LNCaP clone FGC (cell line): ENCODE measurements around the gene IGDCC3.

Experiments
- DNase-seq: peaks from one replicate; pipeline ENCODE4 v3.0.0-alpha.2; 2011; ENCODE audit warnings: low read depth
- H3K4me3 ChIP-seq: 2 replicates; pipeline ENCODE4 v1.5.1; 2011; ENCODE audit warnings: mild to moderate bottlenecking, low read depth, low read length, control low read depth
- TF ChIP-seq, protein P1 (sequence below): IDR thresholded peaks from 2 replicates; pipeline ENCODE4 v1.5.1; 2012; ENCODE audit warnings: mild to moderate bottlenecking; ENCODE audit not compliant: control insufficient read depth, insufficient read depth; ENCODE audit errors: extremely low read depth

Gene IGDCC3

DNA sequence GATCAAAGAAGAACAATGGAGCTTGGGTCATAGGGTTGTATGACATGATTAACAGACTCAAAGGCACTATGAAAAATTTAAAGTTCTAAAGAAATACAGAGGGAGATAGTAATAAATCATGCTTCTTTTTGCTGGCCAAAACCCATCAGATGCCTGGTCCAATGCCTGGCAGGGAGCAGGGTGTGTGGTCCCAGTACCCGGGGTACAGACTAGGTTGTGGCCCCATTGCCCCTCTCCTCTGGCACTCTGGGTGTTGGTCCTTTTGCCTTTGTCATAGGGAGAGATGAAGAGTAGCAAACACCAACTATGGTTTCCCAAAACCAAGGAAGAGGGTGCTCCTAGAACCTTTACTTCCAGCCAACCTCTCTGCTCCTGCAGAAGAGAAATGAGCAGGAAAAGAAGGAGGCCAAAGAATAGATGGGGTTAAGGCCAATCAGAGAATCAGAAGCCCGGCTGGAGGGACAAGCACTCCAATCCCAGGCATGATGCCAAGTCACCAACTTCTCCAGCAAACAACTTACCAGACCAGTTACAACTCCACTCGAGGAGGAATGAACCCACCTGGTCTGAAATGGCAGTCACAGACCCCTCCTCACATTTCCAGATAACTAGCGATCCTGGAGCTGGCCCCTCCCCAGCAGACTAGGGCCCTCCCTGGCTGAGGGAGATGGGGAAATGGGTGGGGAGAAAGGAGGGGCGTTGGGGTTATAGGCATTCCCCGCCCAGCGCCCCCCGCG, 1.8 kb downstream of the IGDCC3 start:
- no peak overlapping the region for H3K4me3 ChIP-seq
- no peak for DNase-seq
- TF ChIP-seq, protein P1, sequence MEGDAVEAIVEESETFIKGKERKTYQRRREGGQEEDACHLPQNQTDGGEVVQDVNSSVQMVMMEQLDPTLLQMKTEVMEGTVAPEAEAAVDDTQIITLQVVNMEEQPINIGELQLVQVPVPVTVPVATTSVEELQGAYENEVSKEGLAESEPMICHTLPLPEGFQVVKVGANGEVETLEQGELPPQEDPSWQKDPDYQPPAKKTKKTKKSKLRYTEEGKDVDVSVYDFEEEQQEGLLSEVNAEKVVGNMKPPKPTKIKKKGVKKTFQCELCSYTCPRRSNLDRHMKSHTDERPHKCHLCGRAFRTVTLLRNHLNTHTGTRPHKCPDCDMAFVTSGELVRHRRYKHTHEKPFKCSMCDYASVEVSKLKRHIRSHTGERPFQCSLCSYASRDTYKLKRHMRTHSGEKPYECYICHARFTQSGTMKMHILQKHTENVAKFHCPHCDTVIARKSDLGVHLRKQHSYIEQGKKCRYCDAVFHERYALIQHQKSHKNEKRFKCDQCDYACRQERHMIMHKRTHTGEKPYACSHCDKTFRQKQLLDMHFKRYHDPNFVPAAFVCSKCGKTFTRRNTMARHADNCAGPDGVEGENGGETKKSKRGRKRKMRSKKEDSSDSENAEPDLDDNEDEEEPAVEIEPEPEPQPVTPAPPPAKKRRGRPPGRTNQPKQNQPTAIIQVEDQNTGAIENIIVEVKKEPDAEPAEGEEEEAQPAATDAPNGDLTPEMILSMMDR: no peak

DNA sequence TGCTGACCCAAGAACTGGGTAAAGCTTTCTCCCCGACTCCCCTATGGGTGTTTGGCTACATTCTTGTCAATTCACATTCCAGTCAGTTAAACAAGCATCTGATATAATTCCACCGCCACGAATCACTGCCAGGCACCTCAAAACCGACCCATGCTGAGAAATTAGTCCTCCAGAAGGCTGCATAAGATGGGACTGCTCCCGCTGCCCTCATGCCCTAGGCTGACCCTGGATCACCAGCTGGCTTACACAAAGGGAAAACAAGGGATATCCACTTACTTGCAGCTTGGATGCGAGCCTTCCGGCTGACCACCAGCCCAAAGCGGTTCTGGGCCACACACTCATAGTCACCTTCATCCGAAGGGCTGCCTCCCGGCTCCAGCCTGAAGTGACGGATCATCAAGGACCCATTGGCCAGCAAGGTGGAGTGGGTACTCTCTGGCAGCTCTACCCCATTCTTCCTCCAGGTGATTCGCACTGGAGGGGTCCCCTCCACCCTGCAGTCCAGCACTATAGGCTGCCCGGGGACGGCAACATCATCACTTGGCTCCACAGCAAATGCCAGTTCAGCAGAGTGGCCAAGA, 2.9 kb downstream of the IGDCC3 start:
- TF ChIP-seq, protein P1: no peak
- no peak for DNase-seq
- no peak overlapping the region for H3K4me3 ChIP-seq

DNA sequence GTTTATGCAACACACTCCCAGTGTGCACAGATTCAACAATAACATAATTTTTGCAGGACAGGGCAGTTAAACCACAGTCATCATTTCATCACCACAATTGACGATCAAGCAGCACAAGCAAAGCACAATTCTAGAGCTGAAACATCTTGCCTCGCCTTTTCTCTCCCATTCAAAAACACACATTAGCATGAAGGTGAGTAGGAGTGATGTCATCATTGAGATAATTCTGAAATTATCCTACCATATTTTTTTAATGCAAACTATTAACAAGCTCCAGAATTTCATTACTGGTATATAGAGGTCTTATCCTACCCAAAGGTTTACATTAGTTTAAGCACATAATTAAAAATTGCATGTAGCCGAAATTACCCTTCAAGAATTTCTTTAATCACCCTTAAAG, 3.5 kb downstream of the IGDCC3 start:
- no peak overlapping the region for H3K4me3 ChIP-seq
- TF ChIP-seq, protein P1: no peak
- DNase-seq: no peak

DNA sequence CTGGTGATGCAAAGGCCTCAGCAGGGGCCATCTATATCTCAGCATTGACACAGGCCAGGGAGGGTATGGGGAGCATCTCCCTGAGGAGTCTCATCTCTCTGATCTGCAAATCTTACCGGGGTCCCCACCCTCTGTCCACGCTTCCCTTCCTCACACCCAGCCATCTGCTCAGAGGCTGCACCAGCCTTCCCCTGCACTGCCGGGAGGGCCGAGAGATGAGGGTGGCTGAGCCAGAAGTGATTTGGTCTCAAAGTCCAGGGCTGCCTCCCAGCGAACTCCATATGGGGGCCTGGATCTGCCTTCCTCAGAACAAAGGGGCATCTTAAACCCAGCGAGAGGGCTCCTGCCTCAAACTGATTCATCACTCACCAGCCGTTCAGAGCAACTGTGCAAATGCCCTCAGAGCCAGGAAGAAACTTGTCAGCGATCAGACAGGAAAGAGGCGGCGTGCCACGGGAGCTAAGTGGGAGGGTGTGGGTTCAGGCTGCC, 4.6 kb downstream of the IGDCC3 start:
- H3K4me3 ChIP-seq: no peak overlapping the region
- TF ChIP-seq, protein P1: no peak
- DNase-seq: no peak

DNA sequence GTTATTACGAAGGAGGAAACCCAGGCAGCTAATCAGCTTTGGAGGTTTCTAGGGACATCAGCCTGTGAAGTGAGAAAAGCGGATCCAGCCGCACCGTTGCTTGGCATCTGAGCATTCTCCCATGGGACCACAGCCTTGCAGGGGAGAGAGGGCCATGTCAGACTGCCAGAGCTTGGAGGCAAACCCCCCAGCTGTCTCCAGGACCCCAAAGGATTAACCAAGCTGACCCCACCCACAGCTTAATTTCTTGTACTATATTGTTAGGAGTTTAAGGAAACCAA, 5.1 kb downstream of the IGDCC3 start:
- no peak for DNase-seq

DNA sequence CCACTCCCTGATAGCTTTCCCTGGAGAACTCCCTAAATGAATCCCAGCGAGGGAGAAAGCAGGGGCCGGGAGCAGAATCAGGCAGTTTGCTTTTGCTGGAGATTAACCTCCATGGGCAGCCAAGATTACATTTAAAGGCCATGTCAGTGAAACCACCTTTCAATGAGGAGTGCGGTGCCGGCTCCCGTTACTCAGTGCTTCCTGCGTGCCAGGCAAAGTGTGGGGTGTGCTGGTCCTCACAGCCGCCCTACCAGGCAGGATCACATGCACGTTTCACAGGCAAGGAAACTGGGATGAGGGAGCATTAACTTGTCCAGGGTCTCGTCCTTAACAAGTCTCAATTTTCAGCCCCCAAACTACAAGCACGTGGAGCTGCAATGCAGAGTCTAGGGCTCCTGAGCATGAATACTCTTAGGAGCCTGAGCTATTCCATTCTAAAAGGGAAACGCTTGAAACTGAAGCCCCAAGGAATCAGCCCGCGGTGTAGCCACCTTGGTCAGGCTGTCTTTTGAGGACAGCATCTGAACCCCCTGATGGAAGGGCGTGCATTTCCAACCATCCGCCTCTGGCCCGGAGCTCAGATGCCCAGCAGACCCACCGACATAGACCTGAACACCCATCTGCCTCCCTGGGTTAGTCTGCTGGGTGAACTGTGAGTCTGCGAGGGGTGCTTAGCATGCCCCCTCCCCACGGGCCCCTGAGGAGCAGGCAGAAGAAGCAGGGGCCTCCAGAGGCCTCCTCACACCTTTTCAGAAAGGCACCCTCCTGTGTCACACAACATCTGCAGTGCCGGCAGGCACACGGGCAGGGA, 5.6 kb downstream of the IGDCC3 start:
- TF ChIP-seq, protein P1: no peak
- no peak overlapping the region for H3K4me3 ChIP-seq
- no peak for DNase-seq

More for the DNA sequence above, 5.1 kb downstream of the IGDCC3 start:
- H3K4me3 ChIP-seq: no peak overlapping the region
- TF ChIP-seq, protein P1: no peak
